Natural killer cell (primary cell): ENCODE data around the gene GGTLC1. TPM values are rescaled to one million over a fixed set of nuclear protein-coding genes. Genes with fewer than 3 reads are reported as not detected.

Experiments
- ATAC-seq, 3 donors: fragments of 150-1000 bp in 2 of 3; fragments of 200-7000 bp in 1 of 3; cut with Tn5 transposase; 1 replicate in 1 of 3; 2 replicates in 2 of 3; pipeline ENCODE4 v1.10.0; 2021; ENCODE audit warnings: mild to moderate bottlenecking in 2 of 3, moderate library complexity in 2 of 3
- DNase-seq, 2 donors: peaks; one replicate each; pipeline versions ENCODE4 v3.0.0 to v3.0.0-alpha.2; 2013 to 2021; ENCODE audit warnings: mixed read lengths in 1 of 2
- H3K27ac ChIP-seq: one replicate; pipeline ENCODE4 v1.5.1; 2013; ENCODE audit warnings: mild to moderate bottlenecking, low read length
- H3K27me3 ChIP-seq: one replicate; pipeline ENCODE4 v1.6.1; 2013; ENCODE audit warnings: low read length; ENCODE audit not compliant: control insufficient read depth, insufficient read depth
- H3K36me3 ChIP-seq: one replicate; pipeline ENCODE4 v1.6.1; 2013; ENCODE audit warnings: low read length; ENCODE audit not compliant: control insufficient read depth, insufficient read depth
- H3K4me1 ChIP-seq: one replicate; pipeline ENCODE4 v1.6.1; 2013; ENCODE audit warnings: low read length; ENCODE audit not compliant: control insufficient read depth, insufficient read depth
- H3K4me3 ChIP-seq: one replicate; pipeline ENCODE4 v1.5.1; 2013; ENCODE audit warnings: low read length
- H3K9me3 ChIP-seq: one replicate; pipeline ENCODE4 v1.6.1; 2013; ENCODE audit warnings: low read length; ENCODE audit not compliant: control insufficient read depth, insufficient read depth
- H3K27ac Mint-ChIP-seq, 2 donors: one replicate each; pipeline ENCODE4 v1.8.0; 2022; ENCODE audit warnings: mild to moderate bottlenecking in 2 of 2, mixed read lengths in 2 of 2, moderate library complexity in 1 of 2
- H3K27me3 Mint-ChIP-seq, 2 donors: one replicate each; pipeline ENCODE4 v1.8.0; 2022; ENCODE audit warnings: low read depth in 2 of 2, mixed read lengths in 2 of 2
- H3K36me3 Mint-ChIP-seq: one replicate; pipeline ENCODE4 v1.8.0; 2022; ENCODE audit warnings: mixed read lengths
- H3K4me1 Mint-ChIP-seq, 2 donors: one replicate each; pipeline ENCODE4 v1.8.0; 2022; ENCODE audit warnings: mixed read lengths in 2 of 2
- H3K4me3 Mint-ChIP-seq: one replicate; pipeline ENCODE4 v1.8.0; 2022; ENCODE audit warnings: mild to moderate bottlenecking, moderate library complexity, mixed read lengths
- H3K9me3 Mint-ChIP-seq, 2 donors: one replicate each; pipeline ENCODE4 v1.8.0; 2022; ENCODE audit warnings: mixed read lengths in 2 of 2
- WGBS: methylation state at CpG from one replicate; pipeline ENCODE4 v1.1.7; 2013; ENCODE audit warnings: missing lambda C conversion rate; ENCODE audit not compliant: insufficient coverage; 5-methylcytosine and 5-hydroxymethylcytosine counted together
- intact Hi-C: fragments of 100-400 bp; cut with micrococcal nuclease; formaldehyde crosslinking; loops from one replicate; pipeline ENCODE4 v1.14.2; 2022
- total RNA-seq, 4 donors: library from RNA; stranded (reverse); fragments of 120-200 nt in 1 of 4; gene quantifications; one replicate each; pipeline versions ENCODE4 v1.2.3 to v1.2.4, GENCODE V29; 2013 to 2022
- TF ChIP-seq, protein P1 (sequence below): fragments of 200-600 bp; IDR thresholded peaks from one replicate; pipeline ENCODE4 v1.8.0; 2022; ENCODE audit warnings: antibody characterized with exemption

Gene GGTLC1
- total RNA-seq, 3 donors from 2014 or later (not counting 1 experiment from before 2014, with no cell fraction given), result not detected

DNA sequence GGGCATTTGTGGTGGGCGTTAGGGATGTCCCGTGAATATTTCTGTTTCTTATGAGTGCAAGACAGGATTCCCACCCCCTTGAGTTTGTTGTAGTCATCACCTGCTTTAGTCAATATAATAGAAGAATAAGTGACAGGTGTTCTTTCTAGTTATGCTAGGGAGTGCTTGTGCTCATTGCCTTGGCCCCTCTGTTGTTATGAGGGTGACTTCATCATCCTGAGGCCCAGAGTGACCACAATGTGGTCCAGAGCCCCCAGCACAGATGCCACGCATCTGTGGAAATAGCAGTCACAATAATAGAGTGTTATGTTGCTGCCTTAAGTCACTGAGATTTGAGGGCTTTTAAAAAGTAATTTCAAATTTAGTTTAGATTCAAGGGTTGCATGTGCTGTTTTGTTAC lies 42.4 kb downstream of the GGTLC1 start:
- no peak overlapping the region for H3K4me3 Mint-ChIP-seq
- H3K27me3 Mint-ChIP-seq, result peaks cover 27 to 42% of the 10 kb centered on the region in 2 donors
- Histone ChIP-seq H3K4me1 (no peaks in the 10 kb centered on the region), H3K9me3 (no peaks in the 10 kb centered on the region), H3K27ac (no peak overlapping the region), H3K4me3 (no peak overlapping the region), H3K27me3 (no peaks in the 10 kb centered on the region), H3K36me3 (no peaks in the 10 kb centered on the region)
- no peak for ATAC-seq
- H3K4me1 Mint-ChIP-seq, result no peaks in the 10 kb centered on the region
- WGBS, result 92% methylated on average over 2 of the region's 3 CpGs
- H3K36me3 Mint-ChIP-seq, result no peaks in the 10 kb centered on the region
- intact Hi-C loops, result no loop called here
- no peak overlapping the region for H3K27ac Mint-ChIP-seq
- no peak for DNase-seq
- TF ChIP-seq, protein P1, sequence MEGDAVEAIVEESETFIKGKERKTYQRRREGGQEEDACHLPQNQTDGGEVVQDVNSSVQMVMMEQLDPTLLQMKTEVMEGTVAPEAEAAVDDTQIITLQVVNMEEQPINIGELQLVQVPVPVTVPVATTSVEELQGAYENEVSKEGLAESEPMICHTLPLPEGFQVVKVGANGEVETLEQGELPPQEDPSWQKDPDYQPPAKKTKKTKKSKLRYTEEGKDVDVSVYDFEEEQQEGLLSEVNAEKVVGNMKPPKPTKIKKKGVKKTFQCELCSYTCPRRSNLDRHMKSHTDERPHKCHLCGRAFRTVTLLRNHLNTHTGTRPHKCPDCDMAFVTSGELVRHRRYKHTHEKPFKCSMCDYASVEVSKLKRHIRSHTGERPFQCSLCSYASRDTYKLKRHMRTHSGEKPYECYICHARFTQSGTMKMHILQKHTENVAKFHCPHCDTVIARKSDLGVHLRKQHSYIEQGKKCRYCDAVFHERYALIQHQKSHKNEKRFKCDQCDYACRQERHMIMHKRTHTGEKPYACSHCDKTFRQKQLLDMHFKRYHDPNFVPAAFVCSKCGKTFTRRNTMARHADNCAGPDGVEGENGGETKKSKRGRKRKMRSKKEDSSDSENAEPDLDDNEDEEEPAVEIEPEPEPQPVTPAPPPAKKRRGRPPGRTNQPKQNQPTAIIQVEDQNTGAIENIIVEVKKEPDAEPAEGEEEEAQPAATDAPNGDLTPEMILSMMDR, result no peak
- no peaks in the 10 kb centered on the region for H3K9me3 Mint-ChIP-seq

- H3K27me3 ChIP-seq, result no peaks in the 10 kb centered on the region
- H3K36me3 Mint-ChIP-seq, result no peaks in the 10 kb centered on the region
- no peaks in the 10 kb centered on the region for H3K4me1 ChIP-seq
- H3K4me3 Mint-ChIP-seq, result no peak overlapping the region
- no peaks in the 10 kb centered on the region for H3K36me3 ChIP-seq
- ATAC-seq, result peak in 1 of 3 donors; percentile 10
- intact Hi-C loops, result no loop called here
- no peaks in the 10 kb centered on the region for H3K9me3 ChIP-seq
- DNase-seq, result no peak
- whole genome bisulfite sequencing, result 80% methylated on average over 4 of the region's 5 CpGs
- H3K27ac ChIP-seq, result no peak overlapping the region
- no peaks in the 10 kb centered on the region for H3K9me3 Mint-ChIP-seq
- H3K27me3 Mint-ChIP-seq, result peaks cover 13 to 24% of the 10 kb centered on the region in 2 donors
- no peak overlapping the region for H3K27ac Mint-ChIP-seq
- TF ChIP-seq, protein P1, result no peak
- H3K4me3 ChIP-seq, result no peak overlapping the region
- no peaks in the 10 kb centered on the region for H3K4me1 Mint-ChIP-seq
Measured at GRCh38 chr20:23943304-23943703, 45.3 kb downstream of the GGTLC1 start.

DNA sequence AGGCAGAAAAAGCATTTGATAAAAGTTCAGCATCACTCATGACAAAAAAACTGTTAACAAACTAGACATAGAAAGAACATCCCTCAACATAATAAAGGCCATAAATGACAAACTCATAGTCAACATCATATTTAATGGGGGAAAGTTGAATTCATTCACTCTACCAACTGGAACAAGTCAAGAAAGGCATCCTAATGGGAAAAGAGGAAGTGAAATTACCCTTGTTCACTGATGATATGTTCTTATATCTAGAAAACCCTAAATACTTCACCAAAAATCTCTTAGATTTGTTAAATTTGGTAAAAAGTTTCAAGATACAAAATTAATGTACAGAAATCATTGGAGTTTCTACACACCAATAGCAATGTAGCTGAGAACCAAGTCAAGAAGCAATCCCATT lies 48.9 kb downstream of the GGTLC1 start:
- ATAC-seq, result no peak
- no peak overlapping the region for H3K27ac Mint-ChIP-seq
- intact Hi-C loops, result loop anchor here (5.0 kb wide), 1 partner anchor 1128 kb away; no protein-coding TSS in a partner anchor

GRCh38 chr20:23939063-23939462 lies 49.5 kb downstream of the GGTLC1 start:
- intact Hi-C loops, result loop anchor here (5.0 kb wide), 1 partner anchor 1128 kb away; no protein-coding TSS in a partner anchor
- H3K4me1 ChIP-seq, result peaks cover 4% of the 10 kb centered on the region
- Mint-ChIP-seq H3K9me3 (no peaks in the 10 kb centered on the region), H3K4me1 (no peaks in the 10 kb centered on the region), H3K27me3 (peaks cover 24% of the 10 kb centered on the region in 2 donors), H3K27ac (no peak overlapping the region), H3K4me3 (no peak overlapping the region), H3K36me3 (no peaks in the 10 kb centered on the region)
- H3K27me3 ChIP-seq, result no peaks in the 10 kb centered on the region
- TF ChIP-seq, protein P1, result no peak
- no peaks in the 10 kb centered on the region for H3K36me3 ChIP-seq
- no peaks in the 10 kb centered on the region for H3K9me3 ChIP-seq
- DNase-seq (no peak), ATAC-seq (no peak)
- 72% methylated on average over 2 of the region's 2 CpGs for WGBS
- H3K4me3 ChIP-seq, result no peak overlapping the region
- H3K27ac ChIP-seq, result no peak overlapping the region

More for the DNA sequence above, 48.9 kb downstream of the GGTLC1 start:
- Mint-ChIP-seq H3K4me3 (no peak overlapping the region), H3K4me1 (no peaks in the 10 kb centered on the region), H3K9me3 (no peaks in the 10 kb centered on the region), H3K27me3 (peaks cover 19% of the 10 kb centered on the region in 2 donors), H3K36me3 (no peaks in the 10 kb centered on the region)
- DNase-seq, result no peak
- Histone ChIP-seq H3K36me3 (no peaks in the 10 kb centered on the region), H3K27me3 (no peaks in the 10 kb centered on the region), H3K27ac (no peak overlapping the region), H3K4me1 (peaks cover 4% of the 10 kb centered on the region), H3K4me3 (no peak overlapping the region), H3K9me3 (no peaks in the 10 kb centered on the region)
- TF ChIP-seq, protein P1, result no peak
